ENCODE data around the gene TFEB.

Gene TFEB

GRCh38 chr6:41671376-41671775, 64.0 kb downstream of the TFEB start:
- no peak for DNase-seq

GRCh38 chr6:41670703-41671360, 64.6 kb downstream of the TFEB start:
- no peak for DNase-seq

GRCh38 chr6:41668968-41669367, 66.4 kb downstream of the TFEB start:
- no peak for DNase-seq

GRCh38 chr6:41667195-41667594, 68.2 kb downstream of the TFEB start:
- no peak for DNase-seq

GRCh38 chr6:41664271-41664670, 71.1 kb downstream of the TFEB start:
- DNase-seq, result no peak

- DNase-seq, result no peak
Observed at GRCh38 chr6:41663568-41663967, 71.8 kb downstream of the TFEB start.

DNA sequence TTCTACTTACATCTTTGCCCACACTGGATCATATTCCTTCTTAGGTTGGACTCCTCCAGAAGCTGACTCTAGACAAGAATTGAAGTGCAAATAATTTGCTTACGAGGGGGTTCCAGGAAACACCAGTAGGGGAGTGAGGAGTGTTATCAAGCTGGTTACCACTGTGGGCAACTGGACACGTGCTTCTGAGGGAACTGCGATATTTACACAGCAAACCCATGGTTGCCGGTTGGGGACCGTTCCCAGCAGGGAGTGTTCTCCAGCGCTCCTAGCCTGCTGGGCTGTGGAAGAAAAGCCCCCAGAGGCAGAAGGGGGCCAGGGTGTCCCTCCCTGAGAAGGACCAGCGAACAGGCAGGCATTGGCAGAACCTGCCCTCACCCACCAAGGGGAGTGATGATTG, 75.5 kb downstream of the TFEB start:
- no peak for DNase-seq

- no peak for DNase-seq
Observed at GRCh38 chr6:41658636-41659035, 76.8 kb downstream of the TFEB start.

- DNase-seq, result no peak
Observed at GRCh38 chr6:41657131-41658094, 78.0 kb downstream of the TFEB start.

- DNase-seq, result no peak
Observed at GRCh38 chr6:41656002-41656691, 79.3 kb downstream of the TFEB start.

GRCh38 chr6:41655646-41656001, 79.8 kb downstream of the TFEB start:
- no peak for DNase-seq

DNA sequence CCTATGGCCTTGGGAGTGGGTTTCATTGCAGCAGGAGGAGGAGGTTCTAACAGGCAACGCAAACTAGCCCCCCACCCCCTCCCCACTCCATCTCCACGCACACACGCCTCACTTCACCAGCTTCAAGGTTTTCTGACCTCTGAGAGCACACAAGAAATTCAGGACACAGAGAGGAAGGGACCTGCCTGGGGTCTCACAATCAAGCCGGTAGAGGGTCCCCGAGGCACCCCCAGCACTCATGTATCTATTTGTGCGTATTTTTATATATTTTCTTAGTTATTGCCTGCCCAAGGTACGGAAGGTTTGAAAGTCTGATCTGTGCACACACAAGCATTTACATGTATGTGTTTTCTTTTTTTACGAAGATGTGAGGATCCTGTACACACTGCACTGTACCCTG, 80.2 kb downstream of the TFEB start:
- DNase-seq, result no peak

- DNase-seq, result no peak
Observed at GRCh38 chr6:41654698-41655151, 80.7 kb downstream of the TFEB start.

GRCh38 chr6:41654151-41654697, 81.2 kb downstream of the TFEB start:
- DNase-seq, result no peak

DNA sequence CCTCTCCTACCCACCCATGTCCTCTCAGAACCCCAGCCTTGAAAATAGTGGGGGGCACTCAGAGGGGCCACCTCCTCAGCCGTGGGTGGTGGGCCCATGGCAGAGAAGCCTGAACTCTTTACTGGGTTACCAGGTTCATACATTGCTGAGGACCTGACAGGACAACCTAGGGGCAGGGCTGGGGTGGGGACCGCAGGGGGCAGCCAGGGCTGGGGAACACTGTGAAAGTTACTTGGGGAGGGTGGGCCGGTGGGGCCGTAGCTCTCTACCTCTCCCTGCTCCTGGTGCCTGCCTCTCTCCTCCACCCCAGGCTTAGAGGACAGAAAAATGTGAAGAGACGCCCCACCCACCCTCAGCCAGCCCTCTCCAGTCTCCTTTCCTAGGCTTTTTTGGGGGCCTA, 81.7 kb downstream of the TFEB start:
- no peak for DNase-seq

- peak; percentile 6 for DNase-seq
Observed at GRCh38 chr6:41652866-41653652, 82.3 kb downstream of the TFEB start.

GRCh38 chr6:41651962-41652657, 83.3 kb downstream of the TFEB start:
- no peak for DNase-seq

GRCh38 chr6:41651246-41651961, 84.0 kb downstream of the TFEB start:
- DNase-seq, result no peak

DNA sequence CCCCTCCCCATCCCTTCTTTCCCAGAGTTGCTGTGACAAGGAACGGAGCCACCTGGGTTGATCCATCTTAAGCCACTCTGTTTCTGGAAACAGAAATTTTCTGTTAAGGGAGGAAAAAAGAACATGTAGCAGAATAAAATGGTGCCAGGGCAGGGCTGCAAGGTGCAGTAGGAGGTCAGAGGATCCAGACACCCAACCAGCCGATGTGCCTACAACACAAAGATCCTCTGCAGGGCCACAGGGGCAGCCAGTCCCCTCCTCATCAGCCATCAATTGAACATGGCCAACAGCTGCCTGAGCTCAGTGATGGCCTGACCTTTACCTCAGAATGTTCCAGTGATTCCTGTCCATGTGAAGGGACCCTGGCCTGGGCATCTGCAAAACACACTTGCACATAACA, 85.3 kb downstream of the TFEB start:
- DNase-seq, result no peak

DNA sequence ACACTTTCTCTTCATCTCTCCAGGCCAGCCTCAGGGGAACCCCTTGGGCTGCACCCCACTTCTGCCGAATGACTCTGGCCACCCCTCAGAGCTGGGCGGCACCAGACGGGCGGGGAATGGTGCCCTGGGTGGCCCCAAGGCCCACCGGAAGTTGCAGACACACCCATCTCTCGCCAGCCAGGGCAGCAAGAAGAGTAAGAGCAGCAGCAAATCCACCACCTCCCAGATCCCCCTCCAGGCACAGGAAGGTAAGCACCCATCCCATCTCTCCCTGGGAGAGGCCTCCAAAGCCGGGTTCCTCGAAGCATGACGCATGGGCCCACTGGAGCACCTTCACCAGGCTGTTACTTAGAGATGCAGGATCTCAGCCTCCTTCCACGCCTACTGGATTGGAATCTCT, 85.8 kb downstream of the TFEB start:
- DNase-seq, result no peak

- DNase-seq, result no peak
Observed at GRCh38 chr6:41648921-41649320, 86.5 kb downstream of the TFEB start.
